A549 treated with ZK216348 at 1 μM for 4 hours (cell line): ENCODE measurements around the gene OTOGL. TPM values are rescaled to one million over a fixed set of nuclear protein-coding genes. Genes with fewer than 3 reads are reported as not detected.

Experiments
- total RNA-seq: library from RNA; stranded (reverse); fragments of 200-300 nt; extraction: Qiagen RNA extraction; gene quantifications from 5 replicates; pipeline ENCODE4 v1.2.3, GENCODE V29; 2022; ENCODE audit warnings: low read depth

OTOGL gene, protein sequence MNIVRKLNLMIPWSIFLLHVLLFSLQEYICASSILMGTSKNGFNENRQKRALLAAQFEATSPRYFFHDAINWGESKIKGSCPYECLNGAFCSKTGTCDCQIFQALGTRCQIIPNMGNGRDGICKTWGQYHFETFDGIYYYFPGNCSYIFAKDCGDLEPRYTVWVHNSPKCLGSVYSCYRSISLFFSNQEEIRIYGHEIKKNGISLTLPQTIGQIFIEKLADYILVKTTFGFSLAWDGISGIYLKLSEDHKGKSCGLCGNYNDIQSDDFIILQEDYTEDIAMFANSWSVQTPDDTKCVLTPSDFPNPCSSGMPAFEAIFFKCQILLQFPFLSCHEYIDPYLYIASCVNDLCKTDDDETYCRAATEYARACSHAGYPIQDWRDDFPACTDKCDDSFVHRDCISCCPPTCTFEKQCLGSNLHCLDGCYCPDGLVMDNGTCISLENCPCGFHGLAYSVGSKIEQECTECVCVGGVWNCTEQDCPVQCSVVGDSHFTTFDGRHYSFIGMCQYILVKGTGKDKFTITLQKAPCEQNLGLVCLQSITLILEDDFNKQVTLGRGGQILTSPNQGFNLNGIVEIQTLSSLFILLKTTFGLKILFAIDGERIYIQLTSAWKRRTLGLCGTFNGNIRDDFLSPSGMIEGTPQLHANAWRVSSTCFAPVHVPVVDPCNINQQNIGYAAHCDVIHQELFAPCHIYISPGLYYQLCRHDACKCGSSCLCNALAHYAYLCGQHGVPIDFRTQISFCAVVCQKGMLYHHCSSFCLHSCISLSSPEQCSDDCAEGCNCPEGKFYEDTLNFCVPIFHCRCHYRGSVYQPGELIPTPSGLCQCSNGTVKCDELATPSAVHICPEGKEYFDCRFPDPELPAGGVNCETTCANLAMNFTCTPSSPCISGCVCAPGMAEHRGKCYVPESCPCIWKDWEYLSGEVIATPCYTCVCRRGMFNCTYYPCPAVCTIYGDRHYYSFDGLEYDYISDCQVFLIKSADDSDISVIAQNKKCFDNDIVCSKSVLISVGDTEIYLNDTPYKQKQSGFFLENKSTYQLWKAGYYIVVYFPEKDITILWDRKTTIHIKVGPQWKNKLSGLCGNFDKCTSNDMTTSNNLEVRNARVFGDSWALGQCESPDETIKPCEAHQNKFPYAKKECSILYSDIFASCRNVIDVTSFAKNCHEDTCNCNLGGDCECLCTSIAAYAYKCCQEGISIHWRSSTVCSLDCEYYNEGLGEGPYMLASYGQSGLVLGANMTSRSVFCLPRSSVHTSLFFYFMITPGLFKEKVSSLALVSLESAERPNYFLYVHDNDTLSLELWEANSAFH (N-terminal part only)
- not detected in 5 replicates for total RNA-seq

DNA sequence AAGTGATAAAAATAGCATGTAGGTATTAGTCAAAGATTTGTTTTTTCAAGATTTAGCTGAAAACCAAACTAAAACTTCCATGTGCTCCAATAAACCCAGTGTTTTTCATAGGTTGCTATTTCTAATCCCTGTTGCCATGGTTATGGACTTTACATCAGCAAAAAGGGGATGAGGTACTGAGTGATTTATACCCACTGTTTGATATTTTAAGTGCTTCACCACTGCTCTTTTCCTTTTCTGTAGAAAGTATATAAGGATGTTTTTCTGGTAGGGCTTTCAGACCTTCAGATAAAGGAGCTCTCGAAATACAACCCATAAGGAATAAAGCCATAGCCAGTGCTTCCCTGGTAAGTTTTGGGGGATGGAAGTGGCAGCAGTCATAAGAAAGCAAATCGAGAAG, at the start of gene OTOGL:
Gene OTOGL, plus strand, starts transcription at position 279 of the 400 bp plus-strand sequence. CDS start 109,895 bp downstream, outside the sequence.

Other genes with a start within 250 kb of the OTOGL start
- gene PPP1R12A, start 164.4 kb upstream of the OTOGL start, total RNA-seq = 22.4 to 48.1 TPM (median 29.1 TPM) in 5 replicates